GM12878 (cell line): Measurements from ENCODE around the gene PRKCB.

ENCODE experiments used
- CREB1 ChIP-seq: IDR thresholded peaks from 2 replicates; pipeline ENCODE4 v1.6.1; 2012; ENCODE audit warnings: low read depth, mild to moderate bottlenecking, inconsistent platforms
- EP300 ChIP-seq, 2 experiments: fragments of 150-350 bp in 1 of 2; IDR thresholded peaks; 2 replicates each; pipeline ENCODE4 v1.6.1; 2011 to 2012; ENCODE audit warnings: low read depth in 2 of 2, low read length in 2 of 2, borderline replicate concordance in 1 of 2, improper control_type of control experiment in 1 of 2, inconsistent platforms in 1 of 2; ENCODE audit not compliant: control insufficient read depth in 1 of 2
- IRF4 ChIP-seq: IDR thresholded peaks from 2 replicates; pipeline ENCODE4 v1.6.1; 2011; ENCODE audit warnings: low read depth, low read length
- MTA3 ChIP-seq: IDR thresholded peaks from 2 replicates; pipeline ENCODE4 v1.6.1; 2012; ENCODE audit warnings: low read length, inconsistent platforms, borderline replicate concordance
- POLR2A ChIP-seq: IDR thresholded peaks from 2 replicates; pipeline ENCODE4 v1.6.1; 2011; ENCODE audit warnings: low read depth, mild to moderate bottlenecking, low read length
- SIN3A ChIP-seq: IDR thresholded peaks from 2 replicates; pipeline ENCODE4 v1.6.1; 2012; ENCODE audit warnings: low read depth, low read length, improper control_type of control experiment
- TARDBP ChIP-seq: IDR thresholded peaks from 2 replicates; pipeline ENCODE4 v1.6.1; 2016; ENCODE audit warnings: borderline replicate concordance
- TCF12 ChIP-seq: IDR thresholded peaks from 2 replicates; pipeline ENCODE4 v1.6.1; 2011; ENCODE audit warnings: low read depth, mild to moderate bottlenecking, low read length
- YBX1 ChIP-seq: fragments of 450-650 bp; IDR thresholded peaks from 2 replicates; pipeline ENCODE4 v1.6.1; 2016; ENCODE audit warnings: antibody characterized with exemption
- TF ChIP-seq, protein P1 (sequence below), 3 experiments: IDR thresholded peaks in 2 of 3; conservative IDR thresholded peaks in 1 of 3; 2 replicates each; pipeline ENCODE4 v1.5.1; 2011; ENCODE audit warnings: low read depth in 3 of 3, low read length in 3 of 3, mild to moderate bottlenecking in 3 of 3, control low read depth in 2 of 3, moderate library complexity in 2 of 3, inconsistent platforms in 1 of 3, mixed read lengths in 1 of 3; ENCODE audit not compliant: control insufficient read depth in 2 of 3, insufficient read depth in 1 of 3; ENCODE audit errors: extremely low read depth in 1 of 3
- TF ChIP-seq, protein P2 (sequence below): IDR thresholded peaks from 2 replicates; pipeline ENCODE4 v1.6.1; 2011; ENCODE audit warnings: mild to moderate bottlenecking, low read depth, low read length, moderate library complexity; ENCODE audit not compliant: insufficient replicate concordance
- TF ChIP-seq, protein P3 (sequence below): fragments of 450-650 bp; IDR thresholded peaks from 2 replicates; pipeline ENCODE4 v1.6.1; 2017; ENCODE audit warnings: mild to moderate bottlenecking, moderate library complexity

DNA sequence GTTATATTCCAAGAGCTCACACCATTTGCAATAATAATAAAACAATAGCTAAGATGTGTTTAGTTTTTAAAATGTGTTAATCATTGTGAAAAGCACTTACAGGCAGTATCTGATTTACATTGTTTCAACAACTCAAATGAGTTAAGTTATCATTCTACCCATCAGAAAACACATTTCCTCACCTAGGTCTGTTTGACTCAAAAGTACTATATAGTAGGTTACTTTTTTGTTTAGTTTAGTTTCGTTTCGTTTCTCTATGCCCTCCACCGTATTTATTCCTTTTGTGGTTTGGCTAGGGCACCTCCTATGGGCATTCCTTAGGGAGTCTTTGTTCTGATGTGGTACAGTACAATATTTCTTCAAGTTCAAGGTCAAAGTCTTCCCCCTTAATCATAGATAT, 201.6 kb downstream of the PRKCB start:
- TF ChIP-seq, protein P1, sequence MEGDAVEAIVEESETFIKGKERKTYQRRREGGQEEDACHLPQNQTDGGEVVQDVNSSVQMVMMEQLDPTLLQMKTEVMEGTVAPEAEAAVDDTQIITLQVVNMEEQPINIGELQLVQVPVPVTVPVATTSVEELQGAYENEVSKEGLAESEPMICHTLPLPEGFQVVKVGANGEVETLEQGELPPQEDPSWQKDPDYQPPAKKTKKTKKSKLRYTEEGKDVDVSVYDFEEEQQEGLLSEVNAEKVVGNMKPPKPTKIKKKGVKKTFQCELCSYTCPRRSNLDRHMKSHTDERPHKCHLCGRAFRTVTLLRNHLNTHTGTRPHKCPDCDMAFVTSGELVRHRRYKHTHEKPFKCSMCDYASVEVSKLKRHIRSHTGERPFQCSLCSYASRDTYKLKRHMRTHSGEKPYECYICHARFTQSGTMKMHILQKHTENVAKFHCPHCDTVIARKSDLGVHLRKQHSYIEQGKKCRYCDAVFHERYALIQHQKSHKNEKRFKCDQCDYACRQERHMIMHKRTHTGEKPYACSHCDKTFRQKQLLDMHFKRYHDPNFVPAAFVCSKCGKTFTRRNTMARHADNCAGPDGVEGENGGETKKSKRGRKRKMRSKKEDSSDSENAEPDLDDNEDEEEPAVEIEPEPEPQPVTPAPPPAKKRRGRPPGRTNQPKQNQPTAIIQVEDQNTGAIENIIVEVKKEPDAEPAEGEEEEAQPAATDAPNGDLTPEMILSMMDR (IDR thresholded peaks at IDR 0.05 in 2 of 3, conservative IDR thresholded peaks at IDR 0.05 in 1 of 3; ENCODE audit: control insufficient read depth in 2 of 3, extremely low read depth in 1 of 3, insufficient read depth in 1 of 3, low read depth in 3 of 3, low read length in 3 of 3) = no peak
- TF ChIP-seq TCF12 (no peak), TARDBP (no peak), IRF4 (no peak), CREB1 (no peak), MTA3 (no peak), YBX1 (no peak), POLR2A (no peak), EP300 (IDR thresholded peaks at IDR 0.05; ENCODE audit: borderline replicate concordance in 1 of 2, control insufficient read depth in 1 of 2, low read depth in 2 of 2, low read length in 2 of 2) (no peak), SIN3A (no peak)
- TF ChIP-seq, protein P2, sequence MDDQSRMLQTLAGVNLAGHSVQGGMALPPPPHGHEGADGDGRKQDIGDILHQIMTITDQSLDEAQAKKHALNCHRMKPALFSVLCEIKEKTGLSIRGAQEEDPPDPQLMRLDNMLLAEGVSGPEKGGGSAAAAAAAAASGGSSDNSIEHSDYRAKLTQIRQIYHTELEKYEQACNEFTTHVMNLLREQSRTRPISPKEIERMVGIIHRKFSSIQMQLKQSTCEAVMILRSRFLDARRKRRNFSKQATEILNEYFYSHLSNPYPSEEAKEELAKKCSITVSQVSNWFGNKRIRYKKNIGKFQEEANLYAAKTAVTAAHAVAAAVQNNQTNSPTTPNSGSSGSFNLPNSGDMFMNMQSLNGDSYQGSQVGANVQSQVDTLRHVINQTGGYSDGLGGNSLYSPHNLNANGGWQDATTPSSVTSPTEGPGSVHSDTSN = no peak
- TF ChIP-seq, protein P3, sequence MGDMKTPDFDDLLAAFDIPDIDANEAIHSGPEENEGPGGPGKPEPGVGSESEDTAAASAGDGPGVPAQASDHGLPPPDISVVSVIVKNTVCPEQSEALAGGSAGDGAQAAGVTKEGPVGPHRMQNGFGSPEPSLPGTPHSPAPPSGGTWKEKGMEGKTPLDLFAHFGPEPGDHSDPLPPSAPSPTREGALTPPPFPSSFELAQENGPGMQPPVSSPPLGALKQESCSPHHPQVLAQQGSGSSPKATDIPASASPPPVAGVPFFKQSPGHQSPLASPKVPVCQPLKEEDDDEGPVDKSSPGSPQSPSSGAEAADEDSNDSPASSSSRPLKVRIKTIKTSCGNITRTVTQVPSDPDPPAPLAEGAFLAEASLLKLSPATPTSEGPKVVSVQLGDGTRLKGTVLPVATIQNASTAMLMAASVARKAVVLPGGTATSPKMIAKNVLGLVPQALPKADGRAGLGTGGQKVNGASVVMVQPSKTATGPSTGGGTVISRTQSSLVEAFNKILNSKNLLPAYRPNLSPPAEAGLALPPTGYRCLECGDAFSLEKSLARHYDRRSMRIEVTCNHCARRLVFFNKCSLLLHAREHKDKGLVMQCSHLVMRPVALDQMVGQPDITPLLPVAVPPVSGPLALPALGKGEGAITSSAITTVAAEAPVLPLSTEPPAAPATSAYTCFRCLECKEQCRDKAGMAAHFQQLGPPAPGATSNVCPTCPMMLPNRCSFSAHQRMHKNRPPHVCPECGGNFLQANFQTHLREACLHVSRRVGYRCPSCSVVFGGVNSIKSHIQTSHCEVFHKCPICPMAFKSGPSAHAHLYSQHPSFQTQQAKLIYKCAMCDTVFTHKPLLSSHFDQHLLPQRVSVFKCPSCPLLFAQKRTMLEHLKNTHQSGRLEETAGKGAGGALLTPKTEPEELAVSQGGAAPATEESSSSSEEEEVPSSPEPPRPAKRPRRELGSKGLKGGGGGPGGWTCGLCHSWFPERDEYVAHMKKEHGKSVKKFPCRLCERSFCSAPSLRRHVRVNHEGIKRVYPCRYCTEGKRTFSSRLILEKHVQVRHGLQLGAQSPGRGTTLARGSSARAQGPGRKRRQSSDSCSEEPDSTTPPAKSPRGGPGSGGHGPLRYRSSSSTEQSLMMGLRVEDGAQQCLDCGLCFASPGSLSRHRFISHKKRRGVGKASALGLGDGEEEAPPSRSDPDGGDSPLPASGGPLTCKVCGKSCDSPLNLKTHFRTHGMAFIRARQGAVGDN = no peak
